ENCODE measurements around the gene IGFBP6. TPM values are rescaled to one million over a fixed set of nuclear protein-coding genes. Genes with fewer than 3 reads are reported as not detected.

Gene IGFBP6
- total RNA-seq, 1 experiment from 2014 or later = 7.3 TPM

GRCh38 chr12:53131844-53132243, 34.4 kb downstream of the IGFBP6 start:
- no peaks in the 10 kb centered on the region for H3K4me1 ChIP-seq (ENCODE audit: insufficient read depth, low read length, poor library complexity, severe bottlenecking)
- H3K36me3 ChIP-seq (ENCODE audit: insufficient read depth, low read length, poor library complexity, severe bottlenecking) = no peaks in the 10 kb centered on the region
- no peaks in the 10 kb centered on the region for H3K9me3 ChIP-seq (ENCODE audit: low read depth, low read length, poor library complexity, severe bottlenecking)
- ChIA-PET CTCF (no interaction called here), POLR2A (ENCODE audit: low non-redundant PET) (no interaction called here)
- no peaks in the 10 kb centered on the region for H3K27me3 ChIP-seq (replicated peaks; ENCODE audit: insufficient read depth, low read depth, low read length, poor library complexity)
- no peak for DNase-seq (ENCODE audit: low spot score)
- no TSS peak for BruUV-seq (replicated peaks)
- H3K4me3 ChIP-seq (ENCODE audit: low read depth, low read length, poor library complexity, severe bottlenecking) = no peak overlapping the region
- intact Hi-C loops (cut with micrococcal nuclease; ENCODE audit: unreplicated experiment) = no loop called here
- H3K27ac ChIP-seq (ENCODE audit: low read depth, low read length, poor library complexity, severe bottlenecking) = no peak overlapping the region
- TF ChIP-seq CTCF (conservative IDR thresholded peaks at IDR 0.05; ENCODE audit: low read depth, low read length) (no peak), EZH2 (IDR thresholded peaks at IDR 0.05; ENCODE audit: borderline replicate concordance, low read depth, low read length, poor library complexity, severe bottlenecking) (no peak)

GRCh38 chr12:53133722-53134121, 36.3 kb downstream of the IGFBP6 start:
- intact Hi-C loops (cut with micrococcal nuclease; ENCODE audit: unreplicated experiment) = no loop called here
- Histone ChIP-seq H3K4me1 (ENCODE audit: insufficient read depth, low read length, poor library complexity, severe bottlenecking) (no peaks in the 10 kb centered on the region), H3K36me3 (ENCODE audit: insufficient read depth, low read length, poor library complexity, severe bottlenecking) (no peaks in the 10 kb centered on the region), H3K4me3 (ENCODE audit: low read depth, low read length, poor library complexity, severe bottlenecking) (no peak overlapping the region), H3K27ac (ENCODE audit: low read depth, low read length, poor library complexity, severe bottlenecking) (no peak overlapping the region), H3K9me3 (ENCODE audit: low read depth, low read length, poor library complexity, severe bottlenecking) (no peaks in the 10 kb centered on the region), H3K27me3 (replicated peaks; ENCODE audit: insufficient read depth, low read depth, low read length, poor library complexity) (no peaks in the 10 kb centered on the region)
- TF ChIP-seq CTCF (conservative IDR thresholded peaks at IDR 0.05; ENCODE audit: low read depth, low read length) (no peak), EZH2 (IDR thresholded peaks at IDR 0.05; ENCODE audit: borderline replicate concordance, low read depth, low read length, poor library complexity, severe bottlenecking) (no peak)
- CTCF ChIA-PET = interaction anchor here (0.6 kb wide), 1 partner anchor 63 kb away, joined by 3 read pairs; no protein-coding TSS in a partner anchor
- POLR2A ChIA-PET (ENCODE audit: low non-redundant PET) = no interaction called here
- no peak for DNase-seq (ENCODE audit: low spot score)
- BruUV-seq (replicated peaks) = no TSS peak

- no peak overlapping the region for H3K27ac ChIP-seq (ENCODE audit: low read depth, low read length, poor library complexity, severe bottlenecking)
- intact Hi-C loops (cut with micrococcal nuclease; ENCODE audit: unreplicated experiment) = no loop called here
- BruUV-seq (replicated peaks) = no TSS peak
- no peaks in the 10 kb centered on the region for H3K4me1 ChIP-seq (ENCODE audit: insufficient read depth, low read length, poor library complexity, severe bottlenecking)
- H3K36me3 ChIP-seq (ENCODE audit: insufficient read depth, low read length, poor library complexity, severe bottlenecking) = no peaks in the 10 kb centered on the region
- ChIA-PET CTCF (no interaction called here), POLR2A (ENCODE audit: low non-redundant PET) (no interaction called here)
- no peak for DNase-seq (ENCODE audit: low spot score)
- no peaks in the 10 kb centered on the region for H3K27me3 ChIP-seq (replicated peaks; ENCODE audit: insufficient read depth, low read depth, low read length, poor library complexity)
- TF ChIP-seq EZH2 (IDR thresholded peaks at IDR 0.05; ENCODE audit: borderline replicate concordance, low read depth, low read length, poor library complexity, severe bottlenecking) = no peak
- no peak for TF ChIP-seq CTCF (conservative IDR thresholded peaks at IDR 0.05; ENCODE audit: low read depth, low read length)
- no peaks in the 10 kb centered on the region for H3K9me3 ChIP-seq (ENCODE audit: low read depth, low read length, poor library complexity, severe bottlenecking)
- H3K4me3 ChIP-seq (ENCODE audit: low read depth, low read length, poor library complexity, severe bottlenecking) = no peak overlapping the region
Observed at GRCh38 chr12:53143355-53143754, 45.9 kb downstream of the IGFBP6 start.

Data from A673 (cell line).